ENCODE results near the gene MRPL11. TPM values are rescaled to one million over a fixed set of nuclear protein-coding genes. Genes with fewer than 3 reads are reported as not detected.

MRPL11 gene
- total RNA-seq, 1 donor from 2014 or later = 40.7 TPM

- peak; percentile 84 for DNase-seq
Measured at GRCh38 chr11:66429983-66430602, 8.6 kb downstream of the MRPL11 start.

GRCh38 chr11:66428933-66429332 is 9.7 kb downstream of the MRPL11 start:
- DNase-seq = no peak

- DNase-seq = no peak
Measured at GRCh38 chr11:66426314-66426713, 12.3 kb downstream of the MRPL11 start.

GRCh38 chr11:66421492-66422205 is 17.0 kb downstream of the MRPL11 start:
- peak; percentile 90 for DNase-seq

- DNase-seq = no peak
Measured at GRCh38 chr11:66420671-66421476, 17.8 kb downstream of the MRPL11 start, which contains the start of gene NPAS4. Gene NPAS4 (plus strand): TSS chr11:66421035. CDS start chr11:66421180, 145 bp downstream.

- no peak for DNase-seq
Measured at GRCh38 chr11:66419825-66420224, 18.8 kb downstream of the MRPL11 start.

- no peak for DNase-seq
Measured at GRCh38 chr11:66418986-66419308, 19.7 kb downstream of the MRPL11 start.

- DNase-seq = peak; percentile 73
Measured at GRCh38 chr11:66418168-66418985, 20.3 kb downstream of the MRPL11 start.

- no peak for DNase-seq
Measured at GRCh38 chr11:66417000-66417399, 21.6 kb downstream of the MRPL11 start.

GRCh38 chr11:66415423-66415822 is 23.2 kb downstream of the MRPL11 start:
- DNase-seq = no peak

GRCh38 chr11:66414120-66414934 is 24.3 kb downstream of the MRPL11 start:
- no peak for DNase-seq

GRCh38 chr11:66413167-66413566 is 25.5 kb downstream of the MRPL11 start:
- no peak for DNase-seq

- no peak for DNase-seq
Measured at GRCh38 chr11:66412110-66412509, 26.5 kb downstream of the MRPL11 start.

- DNase-seq = no peak
Measured at GRCh38 chr11:66411323-66411722, 27.3 kb downstream of the MRPL11 start.

- DNase-seq = no peak
Measured at GRCh38 chr11:66410191-66410590, 28.5 kb downstream of the MRPL11 start.

GRCh38 chr11:66409226-66409625 is 29.4 kb downstream of the MRPL11 start:
- no peak for DNase-seq

GRCh38 chr11:66408488-66409214 is 30.0 kb downstream of the MRPL11 start:
- DNase-seq = peak; percentile 91

- no peak for DNase-seq
Measured at GRCh38 chr11:66407651-66408050, 31.0 kb downstream of the MRPL11 start.

GRCh38 chr11:66393954-66394353 is 44.7 kb downstream of the MRPL11 start:
- no peak for DNase-seq

- DNase-seq = no peak
Measured at GRCh38 chr11:66391322-66391721, 47.3 kb downstream of the MRPL11 start.

- DNase-seq = peak; percentile 82
Measured at GRCh38 chr11:66388780-66389386, 49.8 kb downstream of the MRPL11 start.
